A549 (cell line): Measurements from ENCODE around the gene MFSD2A. TPM values are rescaled to one million over a fixed set of nuclear protein-coding genes. Genes with fewer than 3 reads are reported as not detected.

Experiments used
- ATAC-seq, 2 experiments: fragments of 200-7000 bp in 1 of 2; fragments of >200 bp in 1 of 2; cut with Nextera tagmentation in 1 of 2; cut with Tn5 transposase in 1 of 2; 3 replicates each; pipeline versions ENCODE4 v1.8.0 to v1.9.1; 2018 to 2020; ENCODE audit warnings: mild to moderate bottlenecking in 1 of 2, moderate library complexity in 1 of 2
- CTCF ChIA-PET: fragments of 300-600 bp; sonication (Branson Sonifier 250); formaldehyde crosslinking; extraction: SDS; loops from one replicate; lab custom pipeline; 2021; ENCODE audit warnings: antibody characterized with exemption, inconsistent platforms; lab: Yijun Ruan, JAX
- POLR2A ChIA-PET: fragments of 350-600 bp; formaldehyde crosslinking; extraction: SDS; loops from one replicate; lab custom pipeline; 2021; ENCODE audit warnings: antibody characterized with exemption, inconsistent platforms; lab: Yijun Ruan, JAX
- DNase-seq, 2 experiments: peaks; one replicate each; pipeline versions ENCODE4 v3.0.0 to v3.0.0-alpha.2; 2011 to 2016; ENCODE audit warnings: low read depth in 1 of 2, low spot score in 1 of 2
- FAIRE-seq: peaks from 2 replicates; lab custom pipeline; 2011; peaks lifted over from hg19 to GRCh38; lab: Jason Lieb, UNC
- H3K27ac ChIP-seq, 2 experiments: fragments of >200 bp; sonication (Bioruptor Twin); formaldehyde crosslinking; 3 replicates each; pipeline ENCODE4 v1.5.1; 2016 to 2017
- H3K4me1 ChIP-seq: fragments of >200 bp; sonication (Bioruptor Twin); formaldehyde crosslinking; 3 replicates; pipeline ENCODE4 v1.6.1; 2016
- H3K4me2 ChIP-seq: fragments of >200 bp; sonication (Bioruptor Twin); formaldehyde crosslinking; 3 replicates; pipeline ENCODE4 v1.6.1; 2016
- H3K4me3 ChIP-seq: fragments of >200 bp; sonication (Bioruptor Twin); formaldehyde crosslinking; 3 replicates; pipeline ENCODE4 v1.5.1; 2016
- H3K9me3 ChIP-seq: fragments of >200 bp; sonication (Bioruptor Twin); formaldehyde crosslinking; 3 replicates; pipeline ENCODE4 v1.6.1; 2016
- BHLHE40 ChIP-seq: IDR thresholded peaks from 2 replicates; pipeline ENCODE4 v1.6.1; 2012; ENCODE audit warnings: low read depth, low read length, inconsistent platforms
- CBX2 ChIP-seq: fragments of 200-600 bp; sonication (generic); IDR thresholded peaks from 2 replicates; pipeline ENCODE4 v1.6.1; 2016; ENCODE audit warnings: low read depth, mild to moderate bottlenecking, borderline replicate concordance
- CBX8 ChIP-seq: fragments of 200-600 bp; sonication (generic); IDR thresholded peaks from 2 replicates; pipeline ENCODE4 v1.6.1; 2016
- CEBPB ChIP-seq, 2 experiments: fragments of >200 bp in 1 of 2; sonication (Bioruptor Twin) in 1 of 2; formaldehyde crosslinking in 1 of 2; IDR thresholded peaks; 2 replicates each; pipeline ENCODE4 v1.6.1; 2012 to 2016
- E2F6 ChIP-seq: IDR thresholded peaks from 2 replicates; pipeline ENCODE4 v1.6.1; 2012; ENCODE audit warnings: low read depth, borderline replicate concordance
- FOSB ChIP-seq: fragments of 250-450 bp; sonication (Bioruptor Pico); IDR thresholded peaks from 2 replicates; pipeline ENCODE4 v1.5.0; 2020; ENCODE audit warnings: mild to moderate bottlenecking, moderate library complexity
- HES2 ChIP-seq: fragments of >200 bp; sonication (Bioruptor Twin); formaldehyde crosslinking; IDR thresholded peaks from 2 replicates; pipeline ENCODE4 v1.6.1; 2016
- HEYL ChIP-seq: fragments of 250-450 bp; sonication (Bioruptor Pico); IDR thresholded peaks from 2 replicates; pipeline ENCODE4 v1.8.0; 2021; ENCODE audit warnings: mild to moderate bottlenecking, moderate library complexity
- HOXA7 ChIP-seq: fragments of 250-450 bp; sonication (Bioruptor Pico); IDR thresholded peaks from 2 replicates; pipeline ENCODE4 v1.5.0; 2020; ENCODE audit warnings: mild to moderate bottlenecking, moderate library complexity
- HOXB5 ChIP-seq: fragments of 250-450 bp; sonication (Bioruptor Pico); IDR thresholded peaks from 2 replicates; pipeline ENCODE4 v1.5.0; 2020; ENCODE audit warnings: mild to moderate bottlenecking, moderate library complexity
- JUNB ChIP-seq: fragments of >200 bp; sonication (Bioruptor Twin); formaldehyde crosslinking; IDR thresholded peaks from 2 replicates; pipeline ENCODE4 v1.6.1; 2016
- MAX ChIP-seq: IDR thresholded peaks from 2 replicates; pipeline ENCODE4 v1.6.1; 2012
- POLR2A ChIP-seq: IDR thresholded peaks from 2 replicates; pipeline ENCODE4 v1.6.1; 2012; ENCODE audit warnings: mild to moderate bottlenecking, low read length
- POLR2AphosphoS2 ChIP-seq: conservative IDR thresholded peaks from 2 replicates; pipeline ENCODE4 v1.6.1; 2012; ENCODE audit warnings: low read length, improper control_type of control experiment, inconsistent platforms
- RARB ChIP-seq: fragments of 250-450 bp; sonication (Bioruptor Pico); IDR thresholded peaks from 2 replicates; pipeline ENCODE4 v1.8.0; 2021; ENCODE audit warnings: mild to moderate bottlenecking, moderate library complexity
- RNF2 ChIP-seq: fragments of 200-600 bp; sonication (generic); IDR thresholded peaks from 2 replicates; pipeline ENCODE4 v1.6.1; 2016; ENCODE audit warnings: low read depth, mild to moderate bottlenecking, antibody characterized with exemption, moderate library complexity, borderline replicate concordance
- SMC3 ChIP-seq: fragments of >200 bp; sonication (Bioruptor Twin); formaldehyde crosslinking; IDR thresholded peaks from 3 replicates; pipeline ENCODE4 v1.6.1; 2018; ENCODE audit warnings: inconsistent platforms
- SREBF2 ChIP-seq: fragments of 450-650 bp; IDR thresholded peaks from 2 replicates; pipeline ENCODE4 v1.6.1; 2014; ENCODE audit warnings: mild to moderate bottlenecking, moderate library complexity
- TFCP2L1 ChIP-seq: fragments of 250-450 bp; sonication (Bioruptor Pico); IDR thresholded peaks from 2 replicates; pipeline ENCODE4 v1.5.0; 2021; ENCODE audit warnings: mild to moderate bottlenecking
- TP53 ChIP-seq: fragments of 250-450 bp; sonication (Bioruptor Pico); IDR thresholded peaks from 2 replicates; pipeline ENCODE4 v1.5.0; 2021; ENCODE audit warnings: mild to moderate bottlenecking, moderate library complexity
- ZC3H11A ChIP-seq: fragments of 450-650 bp; IDR thresholded peaks from 2 replicates; pipeline ENCODE4 v1.6.1; 2014; ENCODE audit warnings: antibody characterized with exemption, mild to moderate bottlenecking
- ZFP36 ChIP-seq: fragments of 450-650 bp; IDR thresholded peaks from 2 replicates; pipeline ENCODE4 v1.6.1; 2014; ENCODE audit warnings: borderline replicate concordance; ENCODE audit not compliant: partially characterized antibody
- WGBS: methylation state at CpG from one replicate; pipeline ENCODE4 v1.1.6; 2017; ENCODE audit errors: missing lambda C conversion rate; 5-methylcytosine and 5-hydroxymethylcytosine counted together
- polyA plus RNA-seq, 4 experiments: library from polyadenylated mRNA; depleted of rRNA in 3 of 4; stranded (reverse); fragments of >200 nt; fragmentation: RNase III in 1 of 4; extraction: RNeasy Plus Mini Kit Qiagen cat#74134 plus additional on column Dnase treatment in 1 of 4; gene quantifications; 2 replicates in 3 of 4; 3 replicates in 1 of 4; pipeline ENCODE4 v1.2.3, GENCODE V29; 2011 to 2017

MFSD2A gene
- polyA plus RNA-seq, 2 of the 4 experiments (the other 2 are of a cell fraction), result 3.0 to 3.1 TPM

GRCh38 chr1:39964552-39964951 lies 9.6 kb downstream of the MFSD2A start:
- H3K27ac ChIP-seq, result no peak overlapping the region
- no peak overlapping the region for H3K4me2 ChIP-seq
- TF ChIP-seq POLR2AphosphoS2, result no peak
- no peak for TF ChIP-seq ZC3H11A
- no peak for TF ChIP-seq RNF2
- TF ChIP-seq TFCP2L1 (CRISPR knock-in tag), result no peak
- TF ChIP-seq JUNB, result no peak
- POLR2A ChIA-PET, result interaction anchor here (2.0 kb wide), 1 partner anchor 30 kb away, joined by 5 read pairs; no protein-coding TSS in a partner anchor
- H3K4me3 ChIP-seq, result no peak overlapping the region
- H3K4me1 ChIP-seq, result no peaks in the 10 kb centered on the region
- DNase-seq (no peak), FAIRE-seq (no peak), ATAC-seq (no peak)
- CTCF ChIA-PET, result no interaction called here
- 92% methylated on average over 4 of the region's 4 CpGs for WGBS
- H3K9me3 ChIP-seq, result no peaks in the 10 kb centered on the region

- no peak overlapping the region for H3K4me3 ChIP-seq
- H3K9me3 ChIP-seq, result no peaks in the 10 kb centered on the region
- CTCF ChIA-PET, result interaction anchor here (4.0 kb wide), 1 partner anchor 46 kb away, joined by 39 read pairs; no protein-coding TSS in a partner anchor
- no peak for TF ChIP-seq POLR2A
- TF ChIP-seq RARB (CRISPR knock-in tag), result no peak
- TF ChIP-seq SMC3, result no peak
- TF ChIP-seq E2F6, result no peak
- no peak for TF ChIP-seq FOSB (CRISPR knock-in tag)
- TF ChIP-seq ZFP36, result no peak
- TF ChIP-seq HEYL, result no peak
- TF ChIP-seq HOXB5 (CRISPR knock-in tag), result no peak
- no peak for TF ChIP-seq HOXA7 (CRISPR knock-in tag)
- no peak for FAIRE-seq
- no peak overlapping the region for H3K27ac ChIP-seq
- no peak overlapping the region for H3K4me2 ChIP-seq
- ATAC-seq, result no peak
- no peaks in the 10 kb centered on the region for H3K4me1 ChIP-seq
- POLR2A ChIA-PET, result interaction anchor here (2.0 kb wide), 1 partner anchor 31 kb away, joined by 5 read pairs; no protein-coding TSS in a partner anchor
- WGBS, result 82% methylated on average over 9 of the region's 9 CpGs
- no peak for DNase-seq
These were observed 10.1 kb downstream of the MFSD2A start for GRCh38 chr1:39965044-39965443.

GRCh38 chr1:39969048-39969447 lies 14.1 kb downstream of the MFSD2A start:
- ATAC-seq (no peak), DNase-seq (no peak), FAIRE-seq (no peak)
- H3K4me3 ChIP-seq, result no peak overlapping the region
- TF ChIP-seq CBX2 (no peak), HES2 (no peak), BHLHE40 (no peak), RARB (CRISPR knock-in tag) (no peak), CEBPB (IDR thresholded peaks at IDR 0.05) (no peak), MAX (no peak), SREBF2 (no peak), TP53 (CRISPR knock-in tag) (no peak), CBX8 (no peak), E2F6 (no peak), HOXB5 (CRISPR knock-in tag) (no peak), SMC3 (no peak), FOSB (CRISPR knock-in tag) (no peak)
- H3K4me2 ChIP-seq, result no peak overlapping the region
- no peak overlapping the region for H3K27ac ChIP-seq
- CTCF ChIA-PET, result interaction anchor here (1.0 to 2.2 kb wide), 5 partner anchors 19 to 169 kb away, joined by 3 to 6 read pairs (median 5); no protein-coding TSS in a partner anchor
- no peaks in the 10 kb centered on the region for H3K4me1 ChIP-seq
- 89% methylated on average over 6 of the region's 9 CpGs for WGBS
- no peaks in the 10 kb centered on the region for H3K9me3 ChIP-seq
- POLR2A ChIA-PET, result no interaction called here
